GM12878 (cell line): ENCODE data around the gene ASCC3. TPM values are rescaled to one million over a fixed set of nuclear protein-coding genes. Genes with fewer than 3 reads are reported as not detected.

Experiments used
- BCL11A ChIP-seq: IDR thresholded peaks from 2 replicates; pipeline ENCODE4 v1.6.1; 2011; ENCODE audit warnings: low read depth, low read length
- GATAD2B ChIP-seq: fragments of 450-650 bp; conservative IDR thresholded peaks from 2 replicates; pipeline ENCODE4 v1.6.1; 2017; ENCODE audit warnings: low read depth, mild to moderate bottlenecking, moderate library complexity
- IKZF2 ChIP-seq, 2 experiments: fragments of 450-650 bp; IDR thresholded peaks; 2 replicates each; pipeline ENCODE4 v1.6.1; 2017; ENCODE audit warnings: mild to moderate bottlenecking in 2 of 2, moderate library complexity in 2 of 2
- NR2C1 ChIP-seq: fragments of 450-650 bp; IDR thresholded peaks from 2 replicates; pipeline ENCODE4 v1.6.1; 2017; ENCODE audit warnings: antibody characterized with exemption, mild to moderate bottlenecking, moderate library complexity
- RUNX3 ChIP-seq: IDR thresholded peaks from 2 replicates; pipeline ENCODE4 v1.6.1; 2012; ENCODE audit warnings: low read length, inconsistent platforms
- SMARCA5 ChIP-seq: fragments of 450-650 bp; IDR thresholded peaks from 2 replicates; pipeline ENCODE4 v1.6.1; 2017; ENCODE audit warnings: mild to moderate bottlenecking
- SP1 ChIP-seq: IDR thresholded peaks from one replicate; pipeline ENCODE4 v1.6.1; 2011; ENCODE audit warnings: low read depth, low read length
- SREBF2 ChIP-seq: IDR thresholded peaks from 2 replicates; pipeline ENCODE4 v1.6.1; 2012; ENCODE audit warnings: mild to moderate bottlenecking, low read length
- STAT1 ChIP-seq: fragments of 450-650 bp; conservative IDR thresholded peaks from 2 replicates; pipeline ENCODE4 v1.6.1; 2014; ENCODE audit warnings: antibody characterized with exemption, mild to moderate bottlenecking
- TAF1 ChIP-seq: IDR thresholded peaks from 2 replicates; pipeline ENCODE4 v1.6.1; 2011; ENCODE audit warnings: mild to moderate bottlenecking, low read depth, low read length, borderline replicate concordance
- ZBTB40 ChIP-seq: fragments of 450-650 bp; IDR thresholded peaks from 2 replicates; pipeline ENCODE4 v1.6.1; 2016; ENCODE audit warnings: mild to moderate bottlenecking, moderate library complexity, borderline replicate concordance
- ZNF687 ChIP-seq: fragments of 450-650 bp; IDR thresholded peaks from 2 replicates; pipeline ENCODE4 v1.6.1; 2017; ENCODE audit warnings: mild to moderate bottlenecking, moderate library complexity
- polyA plus RNA-seq, 11 experiments: library from polyadenylated mRNA; depleted of rRNA in 4 of 11; unstranded in 6 of 11; stranded (reverse) in 5 of 11; fragments of >200 nt; fragmentation: Nextera tagmentation in 4 of 11; fragmentation: Illumina TruSeq in 1 of 11; extraction: Ambion mirVana in 4 of 11; extraction: Trizol in 1 of 11; gene quantifications; 1 replicate in 1 of 11; 2 replicates in 10 of 11; pipeline versions ENCODE4 v1.2.1 to v1.2.3, GENCODE V29; 2011 to 2016; ENCODE audit warnings: inconsistent platforms in 2 of 11, missing spikeins in 2 of 11, low read depth in 1 of 11
- total RNA-seq, 4 experiments: library from RNA; depleted of rRNA in 3 of 4; stranded (reverse); fragments of >200 nt in 3 of 4; fragmentation: Illumina TruSeq in 1 of 4; extraction: Trizol in 1 of 4; gene quantifications; 2 replicates each; pipeline versions ENCODE4 v1.2.1 to v1.2.3, GENCODE V29; 2013 to 2021
- TF ChIP-seq, protein P1 (sequence below): fragments of 450-650 bp; IDR thresholded peaks from 2 replicates; pipeline ENCODE4 v1.6.1; 2018; ENCODE audit warnings: borderline replicate concordance, mild to moderate bottlenecking; ENCODE audit not compliant: partially characterized antibody
- TF ChIP-seq, protein P2 (sequence below): fragments of 150-350 bp; IDR thresholded peaks from 2 replicates; pipeline ENCODE4 v1.6.1; 2016; ENCODE audit warnings: low read depth, low read length

ASCC3 gene
- total and polyA plus RNA-seq, 10 of the 15 experiments (the other 5 are each of a cell fraction or from before 2014, with no cell fraction given): 19.9 to 76.2 (median 55.9) TPM

- peak; percentile 14 for TF ChIP-seq ZNF687
- TF ChIP-seq STAT1: 0 out of 2 replicates have a peak, but pooled peaks have one; percentile 41
- TF ChIP-seq SREBF2: no peak
- TF ChIP-seq TAF1: peak; percentile 78
- TF ChIP-seq GATAD2B: peak; percentile 72; the same call in 1 of the 2 replicates
- no peak for TF ChIP-seq SP1
- 0 out of 2 replicates have a peak, but pooled peaks have one; percentile 4 for TF ChIP-seq RUNX3
- no peak for TF ChIP-seq BCL11A
- TF ChIP-seq IKZF2 (IDR thresholded peaks at IDR 0.05): peak; percentile 43 to 60; a peak in 3 of 4 replicates
- TF ChIP-seq, protein P1, sequence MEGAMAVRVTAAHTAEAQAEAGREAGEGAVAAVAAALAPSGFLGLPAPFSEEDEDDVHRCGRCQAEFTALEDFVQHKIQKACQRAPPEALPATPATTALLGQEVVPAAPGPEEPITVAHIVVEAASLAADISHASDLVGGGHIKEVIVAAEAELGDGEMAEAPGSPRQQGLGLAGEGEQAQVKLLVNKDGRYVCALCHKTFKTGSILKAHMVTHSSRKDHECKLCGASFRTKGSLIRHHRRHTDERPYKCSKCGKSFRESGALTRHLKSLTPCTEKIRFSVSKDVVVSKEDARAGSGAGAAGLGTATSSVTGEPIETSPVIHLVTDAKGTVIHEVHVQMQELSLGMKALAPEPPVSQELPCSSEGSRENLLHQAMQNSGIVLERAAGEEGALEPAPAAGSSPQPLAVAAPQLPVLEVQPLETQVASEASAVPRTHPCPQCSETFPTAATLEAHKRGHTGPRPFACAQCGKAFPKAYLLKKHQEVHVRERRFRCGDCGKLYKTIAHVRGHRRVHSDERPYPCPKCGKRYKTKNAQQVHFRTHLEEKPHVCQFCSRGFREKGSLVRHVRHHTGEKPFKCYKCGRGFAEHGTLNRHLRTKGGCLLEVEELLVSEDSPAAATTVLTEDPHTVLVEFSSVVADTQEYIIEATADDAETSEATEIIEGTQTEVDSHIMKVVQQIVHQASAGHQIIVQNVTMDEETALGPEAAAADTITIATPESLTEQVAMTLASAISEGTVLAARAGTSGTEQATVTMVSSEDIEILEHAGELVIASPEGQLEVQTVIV: no peak
- no peak for TF ChIP-seq NR2C1
- TF ChIP-seq ZBTB40: no peak
- TF ChIP-seq, protein P2, sequence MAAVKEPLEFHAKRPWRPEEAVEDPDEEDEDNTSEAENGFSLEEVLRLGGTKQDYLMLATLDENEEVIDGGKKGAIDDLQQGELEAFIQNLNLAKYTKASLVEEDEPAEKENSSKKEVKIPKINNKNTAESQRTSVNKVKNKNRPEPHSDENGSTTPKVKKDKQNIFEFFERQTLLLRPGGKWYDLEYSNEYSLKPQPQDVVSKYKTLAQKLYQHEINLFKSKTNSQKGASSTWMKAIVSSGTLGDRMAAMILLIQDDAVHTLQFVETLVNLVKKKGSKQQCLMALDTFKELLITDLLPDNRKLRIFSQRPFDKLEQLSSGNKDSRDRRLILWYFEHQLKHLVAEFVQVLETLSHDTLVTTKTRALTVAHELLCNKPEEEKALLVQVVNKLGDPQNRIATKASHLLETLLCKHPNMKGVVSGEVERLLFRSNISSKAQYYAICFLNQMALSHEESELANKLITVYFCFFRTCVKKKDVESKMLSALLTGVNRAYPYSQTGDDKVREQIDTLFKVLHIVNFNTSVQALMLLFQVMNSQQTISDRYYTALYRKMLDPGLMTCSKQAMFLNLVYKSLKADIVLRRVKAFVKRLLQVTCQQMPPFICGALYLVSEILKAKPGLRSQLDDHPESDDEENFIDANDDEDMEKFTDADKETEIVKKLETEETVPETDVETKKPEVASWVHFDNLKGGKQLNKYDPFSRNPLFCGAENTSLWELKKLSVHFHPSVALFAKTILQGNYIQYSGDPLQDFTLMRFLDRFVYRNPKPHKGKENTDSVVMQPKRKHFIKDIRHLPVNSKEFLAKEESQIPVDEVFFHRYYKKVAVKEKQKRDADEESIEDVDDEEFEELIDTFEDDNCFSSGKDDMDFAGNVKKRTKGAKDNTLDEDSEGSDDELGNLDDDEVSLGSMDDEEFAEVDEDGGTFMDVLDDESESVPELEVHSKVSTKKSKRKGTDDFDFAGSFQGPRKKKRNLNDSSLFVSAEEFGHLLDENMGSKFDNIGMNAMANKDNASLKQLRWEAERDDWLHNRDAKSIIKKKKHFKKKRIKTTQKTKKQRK: no peak
- 0 out of 2 replicates have a peak, but pooled peaks have one; percentile 38 for TF ChIP-seq SMARCA5
Measured at GRCh38 chr6:100880853-100881706, at the start of gene ASCC3 (continued).
